HepG2 (cell line): ENCODE measurements around the gene SPECC1L. TPM values are rescaled to one million over a fixed set of nuclear protein-coding genes. Genes with fewer than 3 reads are reported as not detected.

Source experiments
- ATAC-seq: fragments of 200-7000 bp; cut with Tn5 transposase; 3 replicates; pipeline ENCODE4 v1.9.1; 2020; ENCODE audit warnings: mild to moderate bottlenecking, moderate library complexity
- BruUV-seq: library from RNA; stranded (reverse); fragments of 400-500 nt; replicated peaks from 2 replicates; lab custom pipeline; 2021; lab: Mats Ljungman, UMichigan
- CTCF ChIA-PET: fragments of 300-600 bp; formaldehyde crosslinking; extraction: SDS; loops from one replicate; lab custom pipeline; 2021; ENCODE audit warnings: low total read pairs, inconsistent platforms, low intra/inter-chr PET ratio; lab: Yijun Ruan, JAX
- POLR2A ChIA-PET: fragments of 350-600 bp; sonication (Branson Sonifier 250); formaldehyde crosslinking; loops from one replicate; lab custom pipeline; 2020; ENCODE audit warnings: antibody characterized with exemption, inconsistent platforms; lab: Yijun Ruan, JAX
- DNase-seq: peaks from one replicate; pipeline ENCODE4 v3.0.0-alpha.2; 2015; ENCODE audit warnings: low spot score
- FAIRE-seq: peaks from 3 replicates; lab custom pipeline; 2011; peaks lifted over from hg19 to GRCh38; lab: Jason Lieb, UNC
- H2AFZ ChIP-seq: one replicate; pipeline ENCODE4 v1.6.1; 2011; ENCODE audit warnings: low read length, inconsistent platforms
- H3K27ac ChIP-seq: fragments of 300-600 bp; 3 replicates; pipeline ENCODE4 v1.8.0; 2011; ENCODE audit warnings: mixed run types, mild to moderate bottlenecking, mixed read lengths, low read length, inconsistent platforms; ENCODE audit not compliant: insufficient read depth; ENCODE audit errors: extremely low read length
- H3K27me3 ChIP-seq, 2 experiments: fragments of 200-600 bp in 1 of 2; 2 replicates in 1 of 2; 3 replicates in 1 of 2; pipeline versions ENCODE4 v1.6.0 to v1.8.0; 2011; ENCODE audit warnings: low read length in 2 of 2, mild to moderate bottlenecking in 2 of 2, moderate library complexity in 2 of 2, inconsistent platforms in 1 of 2; ENCODE audit not compliant: insufficient read depth in 2 of 2, control insufficient read depth in 1 of 2
- H3K36me3 ChIP-seq, 2 experiments: fragments of 200-600 bp in 1 of 2; replicated peaks in 1 of 2; 2 replicates in 1 of 2; 3 replicates in 1 of 2; pipeline versions ENCODE4 v1.5.1 to v1.8.0; 2011; ENCODE audit warnings: low read length in 2 of 2, inconsistent platforms in 1 of 2; ENCODE audit not compliant: insufficient read depth in 2 of 2, control insufficient read depth in 1 of 2
- H3K4me1 ChIP-seq: 2 replicates; pipeline ENCODE4 v1.5.1; 2012; ENCODE audit warnings: low read length, inconsistent platforms; ENCODE audit not compliant: insufficient read depth
- H3K4me2 ChIP-seq: 2 replicates; pipeline ENCODE4 v1.6.0; 2011; ENCODE audit warnings: low read depth, low read length, inconsistent platforms
- H3K4me3 ChIP-seq, 3 experiments: fragments of 200-600 bp in 1 of 3; sonication (generic), shearing (Covaris generic) in 1 of 3; replicated peaks in 1 of 3; 2 replicates each; pipeline ENCODE4 v1.5.1; 2011 to 2016; ENCODE audit warnings: low read length in 3 of 3, inconsistent platforms in 2 of 3, low read depth in 2 of 3, mild to moderate bottlenecking in 2 of 3, control low read depth in 1 of 3, mixed read lengths in 1 of 3; ENCODE audit not compliant: insufficient read depth in 1 of 3
- H3K79me2 ChIP-seq: one replicate; pipeline ENCODE4 v1.6.1; 2011; ENCODE audit warnings: low read length, inconsistent platforms; ENCODE audit not compliant: insufficient read depth
- H3K9ac ChIP-seq: 2 replicates; pipeline ENCODE4 v1.6.0; 2011; ENCODE audit warnings: mild to moderate bottlenecking, low read depth, low read length, inconsistent platforms; ENCODE audit not compliant: insufficient read depth
- H3K9me3 ChIP-seq: 2 replicates; pipeline ENCODE4 v1.5.1; 2012; ENCODE audit warnings: mild to moderate bottlenecking, low read length
- H4K20me1 ChIP-seq: 2 replicates; pipeline ENCODE4 v1.6.0; 2011; ENCODE audit warnings: inconsistent platforms, mild to moderate bottlenecking, low read length, moderate library complexity; ENCODE audit not compliant: insufficient read depth
- CC2D1A ChIP-seq: sonication (generic); formaldehyde crosslinking; IDR thresholded peaks from 2 replicates; pipeline ENCODE4 v1.8.1; 2023; ENCODE audit warnings: mild to moderate bottlenecking, missing genetic modification reagents
- FOSL2 ChIP-seq: sonication (generic); formaldehyde crosslinking; IDR thresholded peaks from 2 replicates; pipeline ENCODE4 v1.4.0; 2020; ENCODE audit warnings: missing genetic modification reagents
- MTF2 ChIP-seq: sonication (generic); formaldehyde crosslinking; IDR thresholded peaks from 2 replicates; pipeline ENCODE4 v1.5.0; 2020; ENCODE audit warnings: missing genetic modification reagents, borderline replicate concordance
- NR1H2 ChIP-seq: sonication (generic); formaldehyde crosslinking; IDR thresholded peaks from 2 replicates; pipeline ENCODE4 v1.8.1; 2022; ENCODE audit warnings: low read depth, missing genetic modification reagents, borderline replicate concordance
- PLSCR1 ChIP-seq: sonication (generic); formaldehyde crosslinking; IDR thresholded peaks from 2 replicates; pipeline ENCODE4 v1.5.0; 2020; ENCODE audit warnings: missing genetic modification reagents, mild to moderate bottlenecking, borderline replicate concordance
- RFX3 ChIP-seq: IDR thresholded peaks from 2 replicates; pipeline ENCODE4 v1.6.1; 2016; ENCODE audit warnings: missing biosample characterization, missing genetic modification reagents
- SNAPC2 ChIP-seq: sonication (generic); formaldehyde crosslinking; IDR thresholded peaks from 2 replicates; pipeline ENCODE4 v1.8.1; 2022; ENCODE audit warnings: mild to moderate bottlenecking, missing genetic modification reagents
- STAT5B ChIP-seq: sonication (generic); formaldehyde crosslinking; IDR thresholded peaks from 2 replicates; pipeline ENCODE4 v1.4.0; 2020; ENCODE audit warnings: missing genetic modification reagents
- U2AF2 ChIP-seq: fragments of 200-400 bp; formaldehyde crosslinking; IDR thresholded peaks from 2 replicates; pipeline ENCODE4 v1.6.1; 2017; ENCODE audit warnings: low read depth, mild to moderate bottlenecking, low read length
- ZNF20 ChIP-seq: sonication (generic); formaldehyde crosslinking; IDR thresholded peaks from 2 replicates; pipeline ENCODE4 v1.4.0; 2020; ENCODE audit warnings: mild to moderate bottlenecking, moderate library complexity, missing genetic modification reagents
- ZNF460 ChIP-seq: sonication (generic); formaldehyde crosslinking; IDR thresholded peaks from 2 replicates; pipeline ENCODE4 v1.5.1; 2020; ENCODE audit warnings: missing genetic modification reagents, mild to moderate bottlenecking, borderline replicate concordance
- ZNF558 ChIP-seq: sonication (generic); formaldehyde crosslinking; IDR thresholded peaks from 2 replicates; pipeline ENCODE4 v1.9.0; 2022; ENCODE audit warnings: mild to moderate bottlenecking, missing genetic modification reagents, borderline replicate concordance
- ZNF709 ChIP-seq: sonication (generic); formaldehyde crosslinking; IDR thresholded peaks from 2 replicates; pipeline ENCODE4 v1.5.0; 2020; ENCODE audit warnings: mild to moderate bottlenecking, missing genetic modification reagents
- ZNF839 ChIP-seq: sonication (generic); formaldehyde crosslinking; IDR thresholded peaks from 2 replicates; pipeline ENCODE4 v1.4.0; 2020; ENCODE audit warnings: missing genetic modification reagents, mild to moderate bottlenecking, borderline replicate concordance
- ZNF883 ChIP-seq: sonication (generic); formaldehyde crosslinking; IDR thresholded peaks from 2 replicates; pipeline ENCODE4 v1.5.1; 2020; ENCODE audit warnings: mild to moderate bottlenecking, missing genetic modification reagents; ENCODE audit errors: not compliant biosample characterization
- WGBS: methylation state at CpG from one replicate; pipeline ENCODE4 v1.1.6; 2017; ENCODE audit warnings: low lambda C conversion rate; 5-methylcytosine and 5-hydroxymethylcytosine counted together
- in situ Hi-C: cut with HindIII; loops from 2 replicates; pipeline ENCODE4 v1.10.0; 2017; ENCODE audit warnings: low pct_unique_long_range_greater_than_20kb; ENCODE audit not compliant: extremely low pct_ligation_motif_present
- intact Hi-C: fragments of 100-400 bp; cut with micrococcal nuclease; formaldehyde crosslinking; loops from one replicate; pipeline ENCODE4 v1.10.0; 2022; ENCODE audit not compliant: unreplicated experiment
- polyA plus RNA-seq, 8 experiments: library from polyadenylated mRNA; depleted of rRNA in 3 of 8; stranded (reverse) in 7 of 8; unstranded in 1 of 8; fragments of >200 nt; fragmentation: Illumina TruSeq in 4 of 8; extraction: Trizol in 4 of 8; gene quantifications; 2 replicates each; pipeline versions ENCODE4 v1.2.1 to v1.2.3, GENCODE V29; 2011 to 2016; ENCODE audit warnings: low read depth in 4 of 8, missing spikeins in 1 of 8, mixed read lengths in 1 of 8; ENCODE audit not compliant: insufficient read depth in 1 of 8
- total RNA-seq, 5 experiments: library from RNA; depleted of rRNA; stranded (reverse); fragments of >200 nt; fragmentation: Illumina TruSeq; extraction: Trizol; gene quantifications; 2 replicates each; pipeline ENCODE4 v1.2.3, GENCODE V29; 2016; ENCODE audit warnings: low read depth in 1 of 5

SPECC1L gene
- total and polyA plus RNA-seq, 2 of the 13 experiments (the other 11 are each of a cell fraction or from before 2014, with no cell fraction given) = 14.1 to 30.3 TPM

GRCh38 chr22:24457894-24458420, 187.3 kb downstream of the SPECC1L start:
- Histone ChIP-seq H3K9ac (no peak overlapping the region), H4K20me1 (no peaks in the 10 kb centered on the region), H3K4me3 (no peak overlapping the region), H3K79me2 (no peaks in the 10 kb centered on the region), H2AFZ (no peak overlapping the region), H3K27ac (no peak overlapping the region), H3K36me3 (no peaks in the 10 kb centered on the region), H3K27me3 (no peaks in the 10 kb centered on the region), H3K4me2 (no peak overlapping the region), H3K4me1 (peaks cover 51% of the 10 kb centered on the region), H3K9me3 (no peaks in the 10 kb centered on the region)
- intact Hi-C loops = no loop called here
- 72% methylated on average over 3 of the region's 3 CpGs for WGBS
- DNase-seq = no peak
- in situ Hi-C loops = no loop called here
- ChIA-PET CTCF (no interaction called here), POLR2A (no interaction called here)
- no peak for FAIRE-seq
- TF ChIP-seq ZNF709 (CRISPR knock-in tag) (no peak), ZNF883 (no peak), PLSCR1 (no peak), STAT5B (CRISPR knock-in tag) (no peak), ZNF839 (CRISPR knock-in tag) (no peak), NR1H2 (CRISPR knock-in tag) (no peak), U2AF2 (no peak), RFX3 (no peak), ZNF558 (CRISPR knock-in tag) (no peak), MTF2 (CRISPR knock-in tag) (no peak), ZNF460 (CRISPR knock-in tag) (no peak), FOSL2 (CRISPR knock-in tag) (no peak), ZNF20 (CRISPR knock-in tag) (no peak), SNAPC2 (CRISPR knock-in tag) (no peak), CC2D1A (CRISPR knock-in tag) (no peak)
- no TSS peak for BruUV-seq
- no peak for ATAC-seq
